Left lung (tissue), 10 donors: Measurements from ENCODE around the gene TOLLIP. TPM values are rescaled to one million over a fixed set of nuclear protein-coding genes. Genes with fewer than 3 reads are reported as not detected.
"Not testable (repeated sequence)": the region's sequence is repeated elsewhere in the genome, so short reads cannot be mapped to it uniquely, and the experiment has no call there.

ENCODE experiments used
- ATAC-seq: fragments of 200-7000 bp; cut with Tn5 transposase; one replicate; pipeline ENCODE4 v1.9.1; 2020; ENCODE audit warnings: moderate library complexity
- DNase-seq, 4 donors: peaks; one replicate each; pipeline ENCODE4 v3.0.0-alpha.2; 2013 to 2020
- H3K27ac ChIP-seq, 2 donors: fragments of 200-600 bp; sonication (generic) in 1 of 2; one replicate each; pipeline versions ENCODE4 v1.5.0 to v1.8.0; 2020 to 2021
- H3K27me3 ChIP-seq, 2 donors: fragments of 200-600 bp; sonication (generic) in 1 of 2; one replicate each; pipeline versions ENCODE4 v1.5.0 to v1.8.0; 2020 to 2021
- H3K36me3 ChIP-seq, 2 donors: fragments of 200-600 bp; sonication (generic) in 1 of 2; one replicate each; pipeline versions ENCODE4 v1.5.0 to v1.8.0; 2020 to 2021
- H3K4me1 ChIP-seq, 2 donors: fragments of 200-600 bp; one replicate each; pipeline ENCODE4 v1.8.0; 2021
- H3K4me3 ChIP-seq, 2 donors: fragments of 200-600 bp; sonication (generic) in 1 of 2; one replicate each; pipeline versions ENCODE4 v1.5.0 to v1.8.0; 2020 to 2021; ENCODE audit warnings: mild to moderate bottlenecking in 1 of 2
- H3K9me3 ChIP-seq, 2 donors: fragments of 200-600 bp; sonication (generic) in 1 of 2; one replicate each; pipeline versions ENCODE4 v1.5.0 to v1.8.0; 2020 to 2021
- CTCF ChIP-seq, 2 donors: fragments of 200-600 bp; sonication (generic) in 1 of 2; IDR thresholded peaks; one replicate each; pipeline versions ENCODE4 v1.5.0 to v1.8.0; 2021; ENCODE audit warnings: antibody characterized with exemption in 2 of 2
- intact Hi-C, 2 donors: fragments of 100-400 bp; cut with DNase I; formaldehyde crosslinking; loops; one replicate each; pipeline versions ENCODE4 v1.11.2 to v1.14.2; 2022
- polyA plus RNA-seq, 6 donors: library from polyadenylated mRNA; unstranded; fragments of 120-200 nt; gene quantifications; one replicate each; pipeline ENCODE4 v1.2.1, GENCODE V29; 2013; ENCODE audit not compliant: insufficient read length in 6 of 6
- total RNA-seq, 2 donors: library from RNA; stranded (reverse); fragmentation: NEBNext Ultra II Directional; extraction: Animal tissue kit (Norgen Biotek cat#: 25700); gene quantifications; one replicate each; pipeline ENCODE4 v1.2.1, GENCODE V29; 2021
- donor health status: DM: no; HTN: yes; CAD: no.
- donor health status: DM: no; HTN: no; CAD: no.

Gene TOLLIP
- total and polyA plus RNA-seq, 8 donors = 22.4 to 63.5 (median 27.2) TPM

- peaks cover 10 to 18% of the 10 kb centered on the region in 2 donors for H3K4me1 ChIP-seq
- peak; percentile 37 to 52 for TF ChIP-seq CTCF (IDR thresholded peaks at IDR 0.05)
- DNase-seq (peak in 1 of 4 donors; percentile 32), ATAC-seq (peak; percentile 9)
- intact Hi-C loops, H3K27ac ChIP-seq, H3K4me3 ChIP-seq, H3K36me3 ChIP-seq, H3K9me3 ChIP-seq, H3K27me3 ChIP-seq: not testable (repeated sequence)
Measured at GRCh38 chr11:1264444-1264843, 45.0 kb downstream of the TOLLIP start.

- TF ChIP-seq CTCF (IDR thresholded peaks at IDR 0.05) = no peak
- H3K9me3 ChIP-seq = peaks cover 0 to 7% of the 10 kb centered on the region in 2 donors
- H3K27me3 ChIP-seq = peaks cover 0 to 2% of the 10 kb centered on the region in 2 donors
- H3K4me3 ChIP-seq = peak overlapping the region; percentile 30 to 43
- peak in 1 of 4 donors; percentile 72 for DNase-seq
- intact Hi-C loops = no loop called here
- peaks cover 10 to 18% of the 10 kb centered on the region in 2 donors for H3K4me1 ChIP-seq
- peak overlapping the region in 1 of 2 donors; percentile 58 for H3K27ac ChIP-seq
- peak; percentile 9 for ATAC-seq
- no peaks in the 10 kb centered on the region for H3K36me3 ChIP-seq
Measured at GRCh38 chr11:1263010-1263409, 46.4 kb downstream of the TOLLIP start.

GRCh38 chr11:1262172-1263006 lies 47.0 kb downstream of the TOLLIP start:
- no peaks in the 10 kb centered on the region for H3K36me3 ChIP-seq
- peaks cover 0 to 7% of the 10 kb centered on the region in 2 donors for H3K9me3 ChIP-seq
- TF ChIP-seq CTCF (IDR thresholded peaks at IDR 0.05) = no peak
- peak overlapping the region; percentile 41 to 71 for H3K27ac ChIP-seq
- H3K27me3 ChIP-seq = peaks cover 0 to 6% of the 10 kb centered on the region in 2 donors
- intact Hi-C loops = no loop called here
- H3K4me3 ChIP-seq = peak overlapping the region; percentile 30 to 43
- peaks cover 10 to 18% of the 10 kb centered on the region in 2 donors for H3K4me1 ChIP-seq
- ATAC-seq = peak; percentile 98
- peak; percentile 85 to 96 (median 93) for DNase-seq

GRCh38 chr11:1261241-1262071 lies 48.0 kb downstream of the TOLLIP start:
- Histone ChIP-seq H3K4me3 (no peak overlapping the region), H3K4me1 (peaks cover 10 to 18% of the 10 kb centered on the region in 2 donors), H3K27me3 (peaks cover 0 to 13% of the 10 kb centered on the region in 2 donors), H3K27ac (no peak overlapping the region), H3K36me3 (no peaks in the 10 kb centered on the region), H3K9me3 (peaks cover 0 to 7% of the 10 kb centered on the region in 2 donors)
- no peak for TF ChIP-seq CTCF (IDR thresholded peaks at IDR 0.05)
- DNase-seq (peak in 1 of 4 donors; percentile 75), ATAC-seq (no peak)
- intact Hi-C loops = no loop called here

- intact Hi-C loops = no loop called here
- Histone ChIP-seq H3K27ac (no peak overlapping the region), H3K27me3 (peaks cover 0 to 13% of the 10 kb centered on the region in 2 donors), H3K4me1 (peaks cover 10 to 18% of the 10 kb centered on the region in 2 donors), H3K4me3 (no peak overlapping the region), H3K9me3 (peaks cover 0 to 5% of the 10 kb centered on the region in 2 donors), H3K36me3 (no peaks in the 10 kb centered on the region)
- peak in 1 of 4 donors; percentile 68 for DNase-seq
- ATAC-seq = no peak
- no peak for TF ChIP-seq CTCF (IDR thresholded peaks at IDR 0.05)
Measured at GRCh38 chr11:1260620-1261019, 48.8 kb downstream of the TOLLIP start.
